Suprapubic skin (tissue), 3 donors: Measurements from ENCODE around the gene CD63.
A peak's percentile ranks its signal among the peaks of the same experiment; 100 is the strongest.

Source experiments
- CTCF ChIP-seq, 2 donors: fragments of 200-600 bp in 1 of 2; fragments of 450-650 bp in 1 of 2; sonication (generic) in 1 of 2; IDR thresholded peaks; one replicate each; pipeline ENCODE4 v1.5.1; 2016 to 2019; ENCODE audit warnings: antibody characterized with exemption in 2 of 2, mild to moderate bottlenecking in 1 of 2, moderate library complexity in 1 of 2
- POLR2A ChIP-seq, 2 donors: fragments of 450-650 bp; IDR thresholded peaks; one replicate each; pipeline ENCODE4 v1.6.1; 2017; ENCODE audit warnings: antibody characterized with exemption in 2 of 2, mild to moderate bottlenecking in 2 of 2, moderate library complexity in 2 of 2

GRCh38 chr12:55681142-55682077, 47.4 kb downstream of the CD63 start:
- TF ChIP-seq CTCF (IDR thresholded peaks at IDR 0.05) (peak in 1 of 2 donors; percentile 3), POLR2A (IDR thresholded peaks at IDR 0.05) (no peak)
